Chondrocyte (in vitro differentiated cells): ENCODE results near the gene CEACAM3. TPM values are rescaled to one million over a fixed set of nuclear protein-coding genes. Genes with fewer than 3 reads are reported as not detected.
A peak's percentile ranks its signal among the peaks of the same experiment; 100 is the strongest.

Experiments
- DNase-seq: peaks from one replicate; pipeline ENCODE4 v3.0.0; 2021; ENCODE audit warnings: mixed read lengths, low spot score
- H3K27ac Mint-ChIP-seq: one replicate; pipeline ENCODE4 v1.8.0; 2021; ENCODE audit warnings: mild to moderate bottlenecking, moderate library complexity, mixed read lengths; ENCODE audit not compliant: unreplicated experiment
- H3K27me3 Mint-ChIP-seq: 2 replicates; pipeline ENCODE4 v1.8.0; 2021; ENCODE audit warnings: low read depth, mixed read lengths
- H3K36me3 Mint-ChIP-seq: 2 replicates; pipeline ENCODE4 v1.8.0; 2021; ENCODE audit warnings: low read depth, mixed read lengths
- H3K4me1 Mint-ChIP-seq: 2 replicates; pipeline ENCODE4 v1.8.0; 2021; ENCODE audit warnings: low read depth, mild to moderate bottlenecking, mixed read lengths
- H3K4me3 Mint-ChIP-seq: one replicate; pipeline ENCODE4 v1.8.0; 2021; ENCODE audit warnings: mild to moderate bottlenecking, moderate library complexity, mixed read lengths; ENCODE audit not compliant: unreplicated experiment
- H3K9me3 Mint-ChIP-seq: 2 replicates; pipeline ENCODE4 v1.8.0; 2021; ENCODE audit warnings: low read depth, mixed read lengths
- total RNA-seq: library from RNA; stranded (reverse); gene quantifications from 3 replicates; pipeline ENCODE4 v1.2.1, GENCODE V29; 2021
- TF ChIP-seq, protein P1 (sequence below): fragments of 200-600 bp; sonication (generic); IDR thresholded peaks from 2 replicates; pipeline ENCODE4 v1.5.0; 2021; ENCODE audit warnings: antibody characterized with exemption, mild to moderate bottlenecking, moderate library complexity

CEACAM3 gene
- total RNA-seq, 1 donor from 2014 or later: not detected

DNA sequence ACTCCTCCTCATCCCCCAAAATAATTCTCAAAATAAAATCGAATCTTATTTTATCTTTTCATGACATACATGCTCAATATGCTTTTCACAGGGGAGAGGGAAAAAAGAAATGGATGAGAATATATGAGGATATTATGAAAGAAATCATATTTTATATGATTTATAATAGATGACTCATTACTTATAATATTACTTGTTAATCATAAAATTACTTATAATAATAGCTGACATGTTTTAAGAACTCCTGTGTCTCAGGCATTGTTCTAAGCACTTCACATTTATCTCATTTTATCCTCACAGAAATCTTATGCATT, 3.0 kb upstream of the CEACAM3 start:
- H3K4me3 Mint-ChIP-seq: no peak overlapping the region
- no peak overlapping the region for H3K27ac Mint-ChIP-seq
- DNase-seq: no peak
- H3K36me3 Mint-ChIP-seq: no peaks in the 10 kb centered on the region
- H3K27me3 Mint-ChIP-seq: peaks cover 55% of the 10 kb centered on the region
- H3K4me1 Mint-ChIP-seq: no peaks in the 10 kb centered on the region
- TF ChIP-seq, protein P1, sequence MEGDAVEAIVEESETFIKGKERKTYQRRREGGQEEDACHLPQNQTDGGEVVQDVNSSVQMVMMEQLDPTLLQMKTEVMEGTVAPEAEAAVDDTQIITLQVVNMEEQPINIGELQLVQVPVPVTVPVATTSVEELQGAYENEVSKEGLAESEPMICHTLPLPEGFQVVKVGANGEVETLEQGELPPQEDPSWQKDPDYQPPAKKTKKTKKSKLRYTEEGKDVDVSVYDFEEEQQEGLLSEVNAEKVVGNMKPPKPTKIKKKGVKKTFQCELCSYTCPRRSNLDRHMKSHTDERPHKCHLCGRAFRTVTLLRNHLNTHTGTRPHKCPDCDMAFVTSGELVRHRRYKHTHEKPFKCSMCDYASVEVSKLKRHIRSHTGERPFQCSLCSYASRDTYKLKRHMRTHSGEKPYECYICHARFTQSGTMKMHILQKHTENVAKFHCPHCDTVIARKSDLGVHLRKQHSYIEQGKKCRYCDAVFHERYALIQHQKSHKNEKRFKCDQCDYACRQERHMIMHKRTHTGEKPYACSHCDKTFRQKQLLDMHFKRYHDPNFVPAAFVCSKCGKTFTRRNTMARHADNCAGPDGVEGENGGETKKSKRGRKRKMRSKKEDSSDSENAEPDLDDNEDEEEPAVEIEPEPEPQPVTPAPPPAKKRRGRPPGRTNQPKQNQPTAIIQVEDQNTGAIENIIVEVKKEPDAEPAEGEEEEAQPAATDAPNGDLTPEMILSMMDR: peak; percentile 18
- no peaks in the 10 kb centered on the region for H3K9me3 Mint-ChIP-seq

DNA sequence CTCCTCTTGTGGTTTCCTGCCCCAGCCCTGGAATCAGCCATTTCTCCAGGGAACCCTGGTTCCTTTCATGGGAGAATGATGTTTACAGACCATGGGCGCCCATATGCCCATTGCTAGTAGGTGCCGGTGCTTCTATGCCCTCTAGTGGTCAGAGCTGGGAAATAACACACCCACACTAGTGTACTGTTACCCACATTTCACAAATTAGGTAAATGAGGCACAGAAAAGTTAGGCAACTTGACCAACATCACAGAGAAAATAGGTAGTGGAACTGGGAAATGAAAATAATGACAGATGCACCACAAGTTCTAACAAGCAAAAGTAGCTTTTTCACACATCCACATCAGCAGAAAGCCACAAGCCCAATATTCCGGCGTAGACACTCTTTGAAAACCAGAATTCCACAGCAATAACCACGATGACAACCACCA, 1.3 kb upstream of the CEACAM3 start:
- Mint-ChIP-seq H3K4me3 (no peak overlapping the region), H3K4me1 (no peaks in the 10 kb centered on the region), H3K9me3 (no peaks in the 10 kb centered on the region), H3K27ac (no peak overlapping the region), H3K27me3 (peaks cover 46% of the 10 kb centered on the region), H3K36me3 (no peaks in the 10 kb centered on the region)
- no peak for DNase-seq
- TF ChIP-seq, protein P1: peak; percentile 83

DNA sequence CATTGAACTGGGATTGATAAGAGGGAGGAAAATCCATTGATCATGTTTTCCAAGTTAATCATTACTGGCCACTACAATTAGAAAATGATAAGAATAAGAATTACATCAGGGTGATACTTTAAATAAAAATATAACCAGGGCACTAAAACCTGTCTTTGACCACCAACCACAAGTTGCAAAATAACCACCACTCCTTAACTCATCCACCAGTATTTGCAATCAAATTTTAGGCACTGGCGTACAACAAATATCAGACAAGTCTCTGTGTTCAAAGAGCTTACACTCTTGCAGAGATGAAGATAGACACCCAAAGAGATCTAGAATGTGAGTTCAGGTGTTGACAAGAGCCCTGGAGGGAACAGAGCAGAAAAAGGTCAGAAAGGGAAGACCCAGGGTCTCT, 514 bp downstream of the CEACAM3 start:
- no peak overlapping the region for H3K27ac Mint-ChIP-seq
- H3K27me3 Mint-ChIP-seq: peaks cover 55% of the 10 kb centered on the region
- no peaks in the 10 kb centered on the region for H3K9me3 Mint-ChIP-seq
- DNase-seq: no peak
- no peaks in the 10 kb centered on the region for H3K36me3 Mint-ChIP-seq
- no peak overlapping the region for H3K4me3 Mint-ChIP-seq
- TF ChIP-seq, protein P1: no peak
- no peaks in the 10 kb centered on the region for H3K4me1 Mint-ChIP-seq

DNA sequence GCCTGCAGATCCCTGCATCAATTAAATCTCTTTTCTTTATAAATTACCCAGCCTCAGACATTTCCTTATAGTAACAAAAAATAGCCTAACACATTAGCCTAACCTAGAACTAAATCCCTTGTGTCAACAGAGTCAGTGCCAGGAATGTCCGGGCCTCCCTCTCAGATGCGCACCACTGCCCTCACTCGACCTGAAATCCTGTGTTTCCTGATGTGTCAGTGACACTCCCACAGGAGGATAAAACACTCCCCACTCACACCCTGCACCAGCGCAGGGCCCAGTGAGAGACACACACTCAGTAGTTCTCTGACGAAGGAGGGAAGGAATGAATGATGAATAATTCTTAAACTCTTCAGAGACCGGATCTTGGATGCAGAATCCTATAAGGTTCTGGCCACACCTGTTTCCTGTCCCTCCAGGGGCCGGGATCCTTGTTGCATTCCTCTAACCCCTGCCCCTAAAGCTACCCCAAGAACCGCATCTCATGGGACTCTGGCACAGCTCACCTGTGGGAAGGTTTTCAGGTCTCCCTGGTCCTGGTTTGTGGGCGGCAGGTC, 3.1 kb downstream of the CEACAM3 start:
- Mint-ChIP-seq H3K27me3 (peaks cover 51% of the 10 kb centered on the region), H3K27ac (no peak overlapping the region), H3K36me3 (no peaks in the 10 kb centered on the region), H3K4me3 (no peak overlapping the region), H3K9me3 (no peaks in the 10 kb centered on the region), H3K4me1 (no peaks in the 10 kb centered on the region)
- DNase-seq: peak; percentile 38
- TF ChIP-seq, protein P1: no peak

DNA sequence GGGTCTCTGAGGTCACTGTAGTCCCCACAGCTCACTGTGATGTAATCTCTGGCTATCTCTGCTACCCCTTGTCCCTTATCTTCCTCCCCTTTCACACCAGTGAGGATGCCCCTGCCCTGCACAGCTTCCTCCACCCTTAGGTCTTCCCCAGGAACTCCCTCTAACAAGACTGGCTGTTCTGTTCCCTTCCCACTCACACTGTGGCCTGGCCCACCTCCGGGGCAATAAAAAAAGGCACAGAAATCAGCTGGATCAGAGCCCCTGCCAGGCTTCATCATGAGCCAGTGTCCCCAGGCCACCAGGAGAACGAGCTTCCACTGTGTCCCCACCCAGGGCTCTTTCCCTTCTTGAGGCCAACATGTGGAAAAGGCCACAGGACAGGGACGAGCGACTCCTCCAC, 4.6 kb downstream of the CEACAM3 start:
- no peak overlapping the region for H3K4me3 Mint-ChIP-seq
- no peak for DNase-seq
- H3K27me3 Mint-ChIP-seq: peaks cover 52% of the 10 kb centered on the region
- no peaks in the 10 kb centered on the region for H3K9me3 Mint-ChIP-seq
- TF ChIP-seq, protein P1: no peak
- H3K36me3 Mint-ChIP-seq: no peaks in the 10 kb centered on the region
- no peak overlapping the region for H3K27ac Mint-ChIP-seq
- H3K4me1 Mint-ChIP-seq: no peaks in the 10 kb centered on the region
